ENCODE results near the gene CRYBA1.

CRYBA1 gene

GRCh38 chr17:29293890-29294579, 47.4 kb downstream of the CRYBA1 start, which contains the start of gene NUFIP2:
Gene NUFIP2 (minus strand): TSS chr17:29294148. CDS start chr17:29294059, 89 bp downstream.
- peak within 1 kb of the TSS; percentile 99 for H2AK5ac ChIP-seq (ENCODE audit: low read length)
- H4K91ac ChIP-seq (ENCODE audit: low read depth, low read length): peak within 1 kb of the TSS; percentile 98
- H3K4me2 ChIP-seq (ENCODE audit: low read length): peak within 1 kb of the TSS; percentile 73
- peak within 1 kb of the TSS; percentile 86 for H2AFZ ChIP-seq (ENCODE audit: insufficient read depth, low read length, poor library complexity)
- H2BK5ac ChIP-seq (ENCODE audit: low read depth, low read length, poor library complexity): peak within 1 kb of the TSS; percentile 98
- no CpG with 5 or more reads among the region's 31 CpGs for WGBS (ENCODE audit: extremely low coverage, insufficient coverage, insufficient read length)
- H3K4me1 ChIP-seq (ENCODE audit: control insufficient read depth in 1 of 2, insufficient read depth in 2 of 2, low read length in 2 of 2): peaks cover 0 to 2% of the 10 kb centered on the region in 2 experiments
- peaks cover 3 to 5% of the 10 kb centered on the region in 2 experiments for H3K36me3 ChIP-seq (ENCODE audit: control insufficient read depth in 1 of 2, insufficient read depth in 2 of 2, low read length in 2 of 2)
- peak within 1 kb of the TSS; percentile 93 for H4K12ac ChIP-seq (ENCODE audit: low read depth, low read length)
- H3K4me3 ChIP-seq (ENCODE audit: low read depth, low read length): peak within 1 kb of the TSS; percentile 100
- H3K9ac ChIP-seq (ENCODE audit: low read length): peak within 1 kb of the TSS; percentile 90
- peak within 1 kb of the TSS; percentile 100 for H3K14ac ChIP-seq (ENCODE audit: low read length)
- H3K23ac ChIP-seq (ENCODE audit: low read length): no peak within 1 kb of the TSS
- H3K27ac ChIP-seq (ENCODE audit: low read depth, low read length): peak within 1 kb of the TSS; percentile 98
- peaks cover 22% of the 10 kb centered on the region for H3K79me2 ChIP-seq (ENCODE audit: control insufficient read depth, insufficient read depth, low read length, poor library complexity)
- no peaks in the 10 kb centered on the region for H3K27me3 ChIP-seq (ENCODE audit: insufficient read depth, low read length)
- H3K9me3 ChIP-seq (ENCODE audit: insufficient read depth, low read depth, low read length): no peaks in the 10 kb centered on the region
- H3K4ac ChIP-seq (ENCODE audit: low read depth, low read length): peak within 1 kb of the TSS; percentile 100
- H4K8ac ChIP-seq (ENCODE audit: low read depth, low read length): peak within 1 kb of the TSS; percentile 93
- H2BK12ac ChIP-seq (ENCODE audit: low read length): peak within 1 kb of the TSS; percentile 38
- peaks cover 17% of the 10 kb centered on the region for H3K79me1 ChIP-seq (ENCODE audit: low read length)
- H3K18ac ChIP-seq (ENCODE audit: low read length): peak within 1 kb of the TSS; percentile 99
- peak; percentile 99 to 100 for DNase-seq
- peak within 1 kb of the TSS; percentile 96 for H2BK120ac ChIP-seq (ENCODE audit: insufficient read depth, low read length, poor library complexity)

DNA sequence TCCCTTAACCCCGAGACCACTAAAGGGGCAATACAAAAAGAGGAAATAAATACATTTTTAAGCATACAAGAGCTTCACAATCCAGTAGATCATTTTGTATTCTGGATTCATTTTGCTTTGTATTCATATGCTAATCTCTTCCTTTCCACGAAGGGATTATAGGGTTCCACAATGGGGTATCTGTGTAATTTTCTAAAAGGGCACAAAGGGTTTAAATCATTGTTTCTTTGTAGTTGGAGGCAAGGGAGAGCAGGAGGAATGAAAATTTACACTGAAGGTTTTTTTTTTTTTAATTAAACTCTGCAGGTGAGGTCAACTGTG, 47.9 kb downstream of the CRYBA1 start:
- no peak for DNase-seq
- Histone ChIP-seq H3K4ac (ENCODE audit: low read depth, low read length) (no peak overlapping the region), H2BK5ac (ENCODE audit: low read depth, low read length, poor library complexity) (no peak overlapping the region), H3K4me1 (ENCODE audit: control insufficient read depth in 1 of 2, insufficient read depth in 2 of 2, low read length in 2 of 2) (peaks cover 0 to 2% of the 10 kb centered on the region in 2 experiments), H3K9me3 (ENCODE audit: insufficient read depth, low read depth, low read length) (no peaks in the 10 kb centered on the region), H3K27ac (ENCODE audit: low read depth, low read length) (peak overlapping the region; percentile 73), H3K4me2 (ENCODE audit: low read length) (peak overlapping the region; percentile 68), H3K9ac (ENCODE audit: low read length) (no peak overlapping the region), H4K91ac (ENCODE audit: low read depth, low read length) (no peak overlapping the region), H2BK12ac (ENCODE audit: low read length) (no peak overlapping the region), H2AFZ (ENCODE audit: insufficient read depth, low read length, poor library complexity) (no peak overlapping the region), H4K8ac (ENCODE audit: low read depth, low read length) (no peak overlapping the region), H3K18ac (ENCODE audit: low read length) (no peak overlapping the region), H3K23ac (ENCODE audit: low read length) (no peak overlapping the region), H3K4me3 (ENCODE audit: low read depth, low read length) (no peak overlapping the region), H3K36me3 (ENCODE audit: control insufficient read depth in 1 of 2, insufficient read depth in 2 of 2, low read length in 2 of 2) (peaks cover 3 to 5% of the 10 kb centered on the region in 2 experiments), H3K27me3 (ENCODE audit: insufficient read depth, low read length) (no peaks in the 10 kb centered on the region), H3K14ac (ENCODE audit: low read length) (no peak overlapping the region), H3K79me1 (ENCODE audit: low read length) (peaks cover 17% of the 10 kb centered on the region), H3K79me2 (ENCODE audit: control insufficient read depth, insufficient read depth, low read length, poor library complexity) (peaks cover 22% of the 10 kb centered on the region), H4K12ac (ENCODE audit: low read depth, low read length) (no peak overlapping the region), H2AK5ac (ENCODE audit: low read length) (no peak overlapping the region), H2BK120ac (ENCODE audit: insufficient read depth, low read length, poor library complexity) (no peak overlapping the region)
- WGBS (ENCODE audit: extremely low coverage, insufficient coverage, insufficient read length): no CpG with 5 or more reads among the region's 2 CpGs

DNA sequence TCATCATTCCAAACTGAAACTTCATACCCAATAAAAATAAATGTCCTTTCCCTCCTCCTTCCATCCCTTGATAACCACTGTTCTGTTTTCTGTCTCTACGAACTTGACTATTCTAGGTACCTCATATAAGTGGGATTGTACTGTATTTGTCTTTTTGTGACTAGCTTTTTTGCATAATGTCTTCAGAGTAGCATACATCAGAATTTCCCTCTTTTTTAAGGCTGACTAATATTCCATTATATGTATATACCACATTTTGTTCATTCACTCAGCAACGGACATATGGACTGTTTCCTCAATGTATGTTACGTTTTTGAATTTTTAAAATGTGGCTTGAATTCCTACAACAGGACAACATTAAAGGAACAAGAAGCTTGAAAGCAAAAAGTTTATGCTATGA, 48.8 kb downstream of the CRYBA1 start:
- Histone ChIP-seq H4K8ac (ENCODE audit: low read depth, low read length) (no peak overlapping the region), H3K9me3 (ENCODE audit: insufficient read depth, low read depth, low read length) (no peaks in the 10 kb centered on the region), H3K14ac (ENCODE audit: low read length) (no peak overlapping the region), H2BK12ac (ENCODE audit: low read length) (no peak overlapping the region), H3K4ac (ENCODE audit: low read depth, low read length) (no peak overlapping the region), H4K12ac (ENCODE audit: low read depth, low read length) (no peak overlapping the region), H3K23ac (ENCODE audit: low read length) (no peak overlapping the region), H3K9ac (ENCODE audit: low read length) (no peak overlapping the region), H3K27me3 (ENCODE audit: insufficient read depth, low read length) (no peaks in the 10 kb centered on the region), H3K4me1 (ENCODE audit: control insufficient read depth in 1 of 2, insufficient read depth in 2 of 2, low read length in 2 of 2) (no peaks in the 10 kb centered on the region), H3K79me1 (ENCODE audit: low read length) (peaks cover 17% of the 10 kb centered on the region), H3K4me3 (ENCODE audit: low read depth, low read length) (no peak overlapping the region), H3K36me3 (ENCODE audit: control insufficient read depth in 1 of 2, insufficient read depth in 2 of 2, low read length in 2 of 2) (peaks cover 0 to 2% of the 10 kb centered on the region in 2 experiments), H2AK5ac (ENCODE audit: low read length) (no peak overlapping the region), H3K18ac (ENCODE audit: low read length) (no peak overlapping the region), H2BK5ac (ENCODE audit: low read depth, low read length, poor library complexity) (no peak overlapping the region), H3K27ac (ENCODE audit: low read depth, low read length) (no peak overlapping the region), H4K91ac (ENCODE audit: low read depth, low read length) (no peak overlapping the region), H3K79me2 (ENCODE audit: control insufficient read depth, insufficient read depth, low read length, poor library complexity) (peaks cover 17% of the 10 kb centered on the region), H2BK120ac (ENCODE audit: insufficient read depth, low read length, poor library complexity) (no peak overlapping the region), H3K4me2 (ENCODE audit: low read length) (no peak overlapping the region), H2AFZ (ENCODE audit: insufficient read depth, low read length, poor library complexity) (no peak overlapping the region)
- DNase-seq: no peak
- no CpG with 5 or more reads among the region's 3 CpGs for WGBS (ENCODE audit: extremely low coverage, insufficient coverage, insufficient read length)

- no peak overlapping the region for H2AFZ ChIP-seq (ENCODE audit: insufficient read depth, low read length, poor library complexity)
- DNase-seq: no peak
- H4K91ac ChIP-seq (ENCODE audit: low read depth, low read length): no peak overlapping the region
- no peak overlapping the region for H4K8ac ChIP-seq (ENCODE audit: low read depth, low read length)
- no peak overlapping the region for H3K4me2 ChIP-seq (ENCODE audit: low read length)
- whole genome bisulfite sequencing (ENCODE audit: extremely low coverage, insufficient coverage, insufficient read length): no CpG with 5 or more reads among the region's 2 CpGs
- no peaks in the 10 kb centered on the region for H3K4me1 ChIP-seq (ENCODE audit: control insufficient read depth in 1 of 2, insufficient read depth in 2 of 2, low read length in 2 of 2)
- H3K36me3 ChIP-seq (ENCODE audit: control insufficient read depth in 1 of 2, insufficient read depth in 2 of 2, low read length in 2 of 2): no peaks in the 10 kb centered on the region
- no peak overlapping the region for H3K23ac ChIP-seq (ENCODE audit: low read length)
- H3K27ac ChIP-seq (ENCODE audit: low read depth, low read length): no peak overlapping the region
- H2BK120ac ChIP-seq (ENCODE audit: insufficient read depth, low read length, poor library complexity): no peak overlapping the region
- H2BK5ac ChIP-seq (ENCODE audit: low read depth, low read length, poor library complexity): no peak overlapping the region
- no peaks in the 10 kb centered on the region for H3K79me2 ChIP-seq (ENCODE audit: control insufficient read depth, insufficient read depth, low read length, poor library complexity)
- no peak overlapping the region for H3K4me3 ChIP-seq (ENCODE audit: low read depth, low read length)
- H3K9ac ChIP-seq (ENCODE audit: low read length): no peak overlapping the region
- H3K9me3 ChIP-seq (ENCODE audit: insufficient read depth, low read depth, low read length): no peaks in the 10 kb centered on the region
- no peak overlapping the region for H4K12ac ChIP-seq (ENCODE audit: low read depth, low read length)
- H2BK12ac ChIP-seq (ENCODE audit: low read length): no peak overlapping the region
- no peak overlapping the region for H2AK5ac ChIP-seq (ENCODE audit: low read length)
- H3K18ac ChIP-seq (ENCODE audit: low read length): no peak overlapping the region
- no peak overlapping the region for H3K14ac ChIP-seq (ENCODE audit: low read length)
- H3K4ac ChIP-seq (ENCODE audit: low read depth, low read length): no peak overlapping the region
- no peaks in the 10 kb centered on the region for H3K27me3 ChIP-seq (ENCODE audit: insufficient read depth, low read length)
- peaks cover 2% of the 10 kb centered on the region for H3K79me1 ChIP-seq (ENCODE audit: low read length)
Measured at GRCh38 chr17:29299031-29299430, 52.4 kb downstream of the CRYBA1 start.
